Vagina (tissue), 2 donors: ENCODE data around the gene FES.

Source experiments
- CTCF ChIP-seq, 3 experiments: fragments of 450-650 bp in 2 of 3; fragments of 200-600 bp in 1 of 3; sonication (generic) in 1 of 3; IDR thresholded peaks; one replicate each; pipeline ENCODE4 v1.5.1; 2017 to 2019; ENCODE audit warnings: antibody characterized with exemption in 3 of 3, mild to moderate bottlenecking in 2 of 3, moderate library complexity in 2 of 3
- POLR2A ChIP-seq, 2 donors: fragments of 450-650 bp; IDR thresholded peaks; one replicate each; pipeline ENCODE4 v1.6.1; 2017; ENCODE audit warnings: antibody characterized with exemption in 2 of 2, mild to moderate bottlenecking in 2 of 2, moderate library complexity in 2 of 2
- POLR2AphosphoS5 ChIP-seq, 2 donors: sonication (generic); formaldehyde crosslinking; IDR thresholded peaks; one replicate each; pipeline ENCODE4 v1.9.0; 2017; ENCODE audit warnings: antibody characterized with exemption in 2 of 2, mild to moderate bottlenecking in 2 of 2, low read depth in 1 of 2; ENCODE audit not compliant: insufficient read depth in 1 of 2

GRCh38 chr15:90864507-90864906 is 19.8 kb upstream of the FES start:
- no peak for TF ChIP-seq CTCF (IDR thresholded peaks at IDR 0.05)
- TF ChIP-seq POLR2AphosphoS5 (IDR thresholded peaks at IDR 0.05; ENCODE audit: insufficient read depth in 1 of 2, low read depth in 1 of 2): no peak
- no peak for TF ChIP-seq POLR2A (IDR thresholded peaks at IDR 0.05)
